Activated T-cell treated with anti-CD3 and anti-CD28 coated beads, Interleukin-2, amount 50 U/mL, for 4 hours (primary cell): ENCODE results near the gene PEAR1. TPM values are rescaled to one million over a fixed set of nuclear protein-coding genes. Genes with fewer than 3 reads are reported as not detected.

Experiments used
- ATAC-seq, 2 donors: fragments of 200-7000 bp; cut with Tn5 transposase; one replicate each; pipeline ENCODE4 v1.10.0; 2021
- DNase-seq: peaks from one replicate; pipeline ENCODE4 v3.0.0-alpha.2; 2020
- H3K27me3 Mint-ChIP-seq: one replicate; pipeline ENCODE4 v1.8.0; 2021; ENCODE audit warnings: low read depth, mixed read lengths
- H3K36me3 Mint-ChIP-seq: one replicate; pipeline ENCODE4 v1.8.0; 2022; ENCODE audit warnings: mixed read lengths; ENCODE audit not compliant: insufficient read depth
- H3K4me1 Mint-ChIP-seq: one replicate; pipeline ENCODE4 v1.8.0; 2021; ENCODE audit warnings: low read depth, mixed read lengths
- H3K4me3 Mint-ChIP-seq: one replicate; pipeline ENCODE4 v1.8.0; 2021; ENCODE audit warnings: mild to moderate bottlenecking, moderate library complexity, mixed read lengths
- H3K9me3 Mint-ChIP-seq: one replicate; pipeline ENCODE4 v1.8.0; 2021; ENCODE audit warnings: mixed read lengths
- total RNA-seq, 3 donors: library from RNA; stranded (reverse); gene quantifications; one replicate each; pipeline ENCODE4 v1.2.1, GENCODE V29; 2021

PEAR1 gene
- total RNA-seq, 3 donors from 2014 or later: 0.05 TPM; not detected in 2

DNA sequence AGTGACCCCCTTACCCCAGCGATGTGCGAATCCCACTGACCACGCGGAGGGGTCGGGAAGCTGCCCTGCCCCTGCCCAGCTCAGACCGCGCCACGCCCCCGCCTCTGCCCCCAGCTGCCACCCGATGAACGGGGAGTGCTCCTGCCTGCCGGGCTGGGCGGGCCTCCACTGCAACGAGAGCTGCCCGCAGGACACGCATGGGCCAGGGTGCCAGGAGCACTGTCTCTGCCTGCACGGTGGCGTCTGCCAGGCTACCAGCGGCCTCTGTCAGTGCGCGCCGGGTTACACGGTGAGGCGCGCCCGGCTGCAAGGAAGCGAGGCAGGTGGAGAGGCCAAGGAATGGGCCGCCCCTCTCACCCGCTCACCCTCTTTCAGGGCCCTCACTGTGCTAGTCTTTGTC is 15.0 kb downstream of the PEAR1 start:
- Mint-ChIP-seq H3K9me3 (no peaks in the 10 kb centered on the region), H3K4me3 (no peak overlapping the region), H3K4me1 (no peaks in the 10 kb centered on the region), H3K27me3 (peaks cover 16% of the 10 kb centered on the region), H3K36me3 (no peaks in the 10 kb centered on the region)
- ATAC-seq (no peak), DNase-seq (no peak)

DNA sequence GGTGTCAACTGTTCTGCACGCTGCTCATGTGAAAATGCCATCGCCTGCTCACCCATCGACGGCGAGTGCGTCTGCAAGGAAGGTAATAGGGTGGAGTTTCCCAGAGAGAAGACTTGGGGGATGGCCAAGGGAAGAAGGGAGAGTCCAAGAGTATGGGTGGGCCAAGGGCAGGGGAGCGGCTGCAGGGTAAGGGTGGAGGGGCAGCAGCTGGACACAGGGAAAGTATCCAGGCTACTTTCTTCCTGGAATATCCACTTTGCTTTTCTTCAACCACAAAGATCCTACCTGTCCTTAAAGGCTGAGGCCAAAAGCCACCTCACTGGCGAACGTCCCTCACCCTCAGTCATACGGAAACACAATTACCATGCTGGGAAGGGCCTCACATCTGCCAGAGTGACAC is 15.4 kb downstream of the PEAR1 start:
- Mint-ChIP-seq H3K27me3 (peaks cover 19% of the 10 kb centered on the region), H3K9me3 (no peaks in the 10 kb centered on the region), H3K4me1 (no peaks in the 10 kb centered on the region), H3K36me3 (no peaks in the 10 kb centered on the region), H3K4me3 (no peak overlapping the region)
- ATAC-seq (no peak), DNase-seq (no peak)

DNA sequence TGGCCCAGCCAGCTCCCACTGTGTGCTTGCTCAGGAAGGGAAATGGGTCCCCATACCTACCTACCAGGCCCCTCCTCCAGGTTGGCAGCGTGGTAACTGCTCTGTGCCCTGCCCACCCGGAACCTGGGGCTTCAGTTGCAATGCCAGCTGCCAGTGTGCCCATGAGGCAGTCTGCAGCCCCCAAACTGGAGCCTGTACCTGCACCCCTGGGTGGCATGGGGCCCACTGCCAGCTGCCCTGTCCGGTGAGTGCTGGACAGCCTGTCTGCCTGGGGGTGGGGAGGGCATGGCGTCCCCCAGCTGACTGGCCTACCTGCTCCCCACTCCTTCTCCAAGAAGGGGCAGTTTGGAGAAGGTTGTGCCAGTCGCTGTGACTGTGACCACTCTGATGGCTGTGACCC is 16.2 kb downstream of the PEAR1 start:
- no peak overlapping the region for H3K4me3 Mint-ChIP-seq
- DNase-seq (no peak), ATAC-seq (no peak)
- no peaks in the 10 kb centered on the region for H3K4me1 Mint-ChIP-seq
- peaks cover 22% of the 10 kb centered on the region for H3K27me3 Mint-ChIP-seq
- no peaks in the 10 kb centered on the region for H3K36me3 Mint-ChIP-seq
- H3K9me3 Mint-ChIP-seq: no peaks in the 10 kb centered on the region

DNA sequence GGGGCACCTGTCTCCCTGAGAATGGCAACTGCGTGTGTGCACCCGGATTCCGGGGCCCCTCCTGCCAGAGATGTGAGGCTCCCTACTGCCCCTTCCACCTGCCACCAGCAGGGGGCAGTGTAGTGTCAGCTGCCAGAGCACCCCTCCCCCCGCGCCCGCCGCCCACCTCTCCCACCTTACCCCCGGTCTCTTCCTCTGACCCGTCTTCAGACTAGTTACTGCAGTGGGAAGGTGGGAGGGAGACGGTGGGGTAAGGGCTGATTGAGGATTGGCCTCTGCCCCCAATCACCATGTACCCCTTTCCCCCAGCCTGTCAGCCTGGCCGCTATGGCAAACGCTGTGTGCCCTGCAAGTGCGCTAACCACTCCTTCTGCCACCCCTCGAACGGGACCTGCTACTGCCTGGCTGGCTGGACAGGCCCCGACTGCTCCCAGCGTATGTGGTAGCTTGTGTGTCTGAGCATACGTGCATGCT is 16.8 kb downstream of the PEAR1 start:
- ATAC-seq (peak; percentile 54 to 69), DNase-seq (peak; percentile 51)
- no peak overlapping the region for H3K4me3 Mint-ChIP-seq
- no peaks in the 10 kb centered on the region for H3K36me3 Mint-ChIP-seq
- no peaks in the 10 kb centered on the region for H3K9me3 Mint-ChIP-seq
- no peaks in the 10 kb centered on the region for H3K4me1 Mint-ChIP-seq
- peaks cover 27% of the 10 kb centered on the region for H3K27me3 Mint-ChIP-seq

DNA sequence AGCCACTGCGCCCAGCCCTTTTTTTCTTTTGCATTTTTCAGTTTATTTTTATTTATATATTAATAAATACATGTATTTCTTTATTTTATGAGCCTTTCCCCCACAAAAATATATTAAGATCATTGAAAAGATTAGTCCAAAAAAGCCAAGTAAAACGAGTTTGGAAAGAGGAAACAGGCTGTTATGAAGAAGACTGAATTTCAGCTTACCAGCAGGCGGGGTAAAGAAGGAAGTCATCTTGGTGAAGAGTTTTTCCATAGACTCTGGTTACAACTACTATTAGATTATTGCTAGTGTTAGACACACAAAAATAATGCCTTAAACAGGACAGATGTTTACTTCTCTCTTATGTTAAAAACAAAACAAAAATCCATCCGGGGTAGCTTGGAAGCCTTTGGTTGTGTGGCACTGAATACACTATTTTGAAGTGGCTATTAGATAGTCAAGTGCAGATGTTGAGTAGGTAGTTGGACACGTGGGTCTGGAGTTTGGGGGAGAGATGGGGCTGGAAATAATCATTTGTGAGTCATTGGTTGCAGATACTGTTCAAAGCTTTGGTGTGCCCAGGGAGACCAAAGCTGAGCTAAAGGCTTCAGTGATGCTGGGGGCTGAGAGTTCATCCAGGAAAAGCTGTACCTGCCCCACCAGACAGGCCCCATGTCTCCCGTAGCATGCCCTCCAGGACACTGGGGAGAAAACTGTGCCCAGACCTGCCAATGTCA is 18.2 kb downstream of the PEAR1 start:
- H3K36me3 Mint-ChIP-seq: no peaks in the 10 kb centered on the region
- peaks cover 34% of the 10 kb centered on the region for H3K27me3 Mint-ChIP-seq
- no peak overlapping the region for H3K4me3 Mint-ChIP-seq
- DNase-seq (no peak), ATAC-seq (no peak)
- H3K4me1 Mint-ChIP-seq: no peaks in the 10 kb centered on the region
- H3K9me3 Mint-ChIP-seq: no peaks in the 10 kb centered on the region

DNA sequence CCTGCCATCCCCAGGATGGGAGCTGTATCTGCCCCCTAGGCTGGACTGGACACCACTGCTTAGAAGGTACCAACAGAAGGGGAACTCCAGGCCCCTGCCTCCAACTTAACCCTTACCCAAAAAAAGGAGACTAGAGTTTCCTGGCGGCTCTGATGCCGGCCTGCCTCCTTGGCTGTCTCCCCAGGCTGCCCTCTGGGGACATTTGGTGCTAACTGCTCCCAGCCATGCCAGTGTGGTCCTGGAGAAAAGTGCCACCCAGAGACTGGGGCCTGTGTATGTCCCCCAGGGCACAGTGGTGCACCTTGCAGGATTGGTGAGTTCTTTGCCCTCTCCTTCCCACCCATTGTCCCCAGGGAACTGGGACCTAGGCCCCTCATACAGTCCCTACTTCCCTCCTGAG is 18.8 kb downstream of the PEAR1 start:
- no peaks in the 10 kb centered on the region for H3K4me1 Mint-ChIP-seq
- no peak overlapping the region for H3K4me3 Mint-ChIP-seq
- no peak for DNase-seq
- H3K36me3 Mint-ChIP-seq: no peaks in the 10 kb centered on the region
- no peak for ATAC-seq
- peaks cover 36% of the 10 kb centered on the region for H3K27me3 Mint-ChIP-seq
- H3K9me3 Mint-ChIP-seq: no peaks in the 10 kb centered on the region

DNA sequence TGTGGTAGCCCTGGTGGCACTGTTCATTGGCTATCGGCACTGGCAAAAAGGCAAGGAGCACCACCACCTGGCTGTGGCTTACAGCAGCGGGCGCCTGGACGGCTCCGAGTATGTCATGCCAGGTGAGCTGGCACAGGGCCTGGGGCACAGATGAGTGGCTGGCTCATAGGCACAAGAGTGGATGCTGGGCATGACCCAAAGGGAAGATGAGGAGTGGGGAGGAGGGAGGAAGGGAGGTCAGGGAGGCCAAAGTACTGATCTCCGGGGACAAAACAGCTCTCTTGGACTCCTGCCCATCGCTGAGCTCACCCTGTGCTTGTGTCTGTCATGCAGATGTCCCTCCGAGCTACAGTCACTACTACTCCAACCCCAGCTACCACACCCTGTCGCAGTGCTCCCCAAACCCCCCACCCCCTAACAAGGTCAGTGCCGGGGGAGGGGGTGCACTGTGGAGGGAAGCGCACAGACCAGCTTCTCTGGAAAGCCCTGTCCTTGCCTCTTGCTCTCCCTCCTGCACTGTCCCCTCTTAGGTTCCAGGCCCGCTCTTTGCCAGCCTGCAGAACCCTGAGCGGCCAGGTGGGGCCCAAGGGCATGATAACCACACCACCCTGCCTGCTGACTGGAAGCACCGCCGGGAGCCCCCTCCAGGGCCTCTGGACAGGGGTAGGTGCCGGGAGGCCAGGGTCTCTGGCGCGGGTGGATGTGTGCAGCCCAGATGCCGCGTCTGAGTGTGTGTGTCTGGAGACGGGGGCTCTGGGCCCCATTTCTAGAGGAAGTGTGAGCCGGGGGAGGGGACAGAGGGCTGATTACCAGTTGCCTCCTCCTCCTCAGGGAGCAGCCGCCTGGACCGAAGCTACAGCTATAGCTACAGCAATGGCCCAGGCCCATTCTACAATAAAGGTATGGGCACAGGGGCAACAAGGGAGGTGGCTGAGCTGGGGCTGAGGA is 19.6 kb downstream of the PEAR1 start:
- DNase-seq (no peak), ATAC-seq (no peak)
- H3K27me3 Mint-ChIP-seq: peaks cover 42% of the 10 kb centered on the region
- no peaks in the 10 kb centered on the region for H3K9me3 Mint-ChIP-seq
- no peak overlapping the region for H3K4me3 Mint-ChIP-seq
- H3K36me3 Mint-ChIP-seq: no peaks in the 10 kb centered on the region
- H3K4me1 Mint-ChIP-seq: no peaks in the 10 kb centered on the region

DNA sequence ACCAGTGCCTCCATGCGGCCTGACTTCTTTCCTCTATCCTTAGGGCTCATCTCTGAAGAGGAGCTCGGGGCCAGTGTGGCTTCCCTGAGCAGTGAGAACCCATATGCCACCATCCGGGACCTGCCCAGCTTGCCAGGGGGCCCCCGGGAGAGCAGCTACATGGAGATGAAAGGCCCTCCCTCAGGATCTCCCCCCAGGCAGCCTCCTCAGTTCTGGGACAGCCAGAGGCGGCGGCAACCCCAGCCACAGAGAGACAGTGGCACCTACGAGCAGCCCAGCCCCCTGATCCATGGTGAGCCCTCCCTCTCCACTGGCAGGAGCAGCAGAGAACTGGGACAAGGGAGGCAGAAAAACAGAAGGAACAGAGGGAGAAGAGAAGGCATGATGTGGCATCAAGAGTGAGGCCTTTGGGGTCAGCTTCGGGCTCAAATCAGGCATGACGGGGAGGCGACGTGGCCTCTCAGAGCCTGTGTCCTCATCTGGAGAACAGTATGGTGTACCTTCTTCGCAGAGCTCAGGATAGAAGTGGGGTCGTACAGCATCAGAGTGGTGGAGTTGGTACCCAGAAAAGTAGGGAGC is 20.4 kb downstream of the PEAR1 start:
- DNase-seq (no peak), ATAC-seq (no peak)
- H3K36me3 Mint-ChIP-seq: no peaks in the 10 kb centered on the region
- H3K4me1 Mint-ChIP-seq: no peaks in the 10 kb centered on the region
- no peak overlapping the region for H3K4me3 Mint-ChIP-seq
- H3K27me3 Mint-ChIP-seq: peaks cover 44% of the 10 kb centered on the region
- no peaks in the 10 kb centered on the region for H3K9me3 Mint-ChIP-seq

DNA sequence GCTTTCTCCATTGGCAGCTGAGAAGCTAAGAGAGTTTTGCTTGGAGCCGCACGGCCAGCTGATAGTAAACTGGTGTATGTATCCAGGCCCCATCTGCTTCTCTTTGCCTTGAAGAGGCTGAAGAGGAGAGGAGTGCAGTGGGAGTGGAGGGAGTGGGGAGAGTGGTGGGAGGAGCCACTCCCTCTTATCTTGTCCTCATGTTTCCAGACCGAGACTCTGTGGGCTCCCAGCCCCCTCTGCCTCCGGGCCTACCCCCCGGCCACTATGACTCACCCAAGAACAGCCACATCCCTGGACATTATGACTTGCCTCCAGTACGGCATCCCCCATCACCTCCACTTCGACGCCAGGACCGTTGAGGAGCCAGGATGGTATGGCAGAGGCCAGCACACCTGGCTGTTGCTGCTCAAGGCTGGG is 20.9 kb downstream of the PEAR1 start:
- peaks cover 50% of the 10 kb centered on the region for H3K27me3 Mint-ChIP-seq
- H3K4me3 Mint-ChIP-seq: no peak overlapping the region
- DNase-seq (no peak), ATAC-seq (no peak)
- H3K36me3 Mint-ChIP-seq: no peaks in the 10 kb centered on the region
- no peaks in the 10 kb centered on the region for H3K9me3 Mint-ChIP-seq
- H3K4me1 Mint-ChIP-seq: no peaks in the 10 kb centered on the region

DNA sequence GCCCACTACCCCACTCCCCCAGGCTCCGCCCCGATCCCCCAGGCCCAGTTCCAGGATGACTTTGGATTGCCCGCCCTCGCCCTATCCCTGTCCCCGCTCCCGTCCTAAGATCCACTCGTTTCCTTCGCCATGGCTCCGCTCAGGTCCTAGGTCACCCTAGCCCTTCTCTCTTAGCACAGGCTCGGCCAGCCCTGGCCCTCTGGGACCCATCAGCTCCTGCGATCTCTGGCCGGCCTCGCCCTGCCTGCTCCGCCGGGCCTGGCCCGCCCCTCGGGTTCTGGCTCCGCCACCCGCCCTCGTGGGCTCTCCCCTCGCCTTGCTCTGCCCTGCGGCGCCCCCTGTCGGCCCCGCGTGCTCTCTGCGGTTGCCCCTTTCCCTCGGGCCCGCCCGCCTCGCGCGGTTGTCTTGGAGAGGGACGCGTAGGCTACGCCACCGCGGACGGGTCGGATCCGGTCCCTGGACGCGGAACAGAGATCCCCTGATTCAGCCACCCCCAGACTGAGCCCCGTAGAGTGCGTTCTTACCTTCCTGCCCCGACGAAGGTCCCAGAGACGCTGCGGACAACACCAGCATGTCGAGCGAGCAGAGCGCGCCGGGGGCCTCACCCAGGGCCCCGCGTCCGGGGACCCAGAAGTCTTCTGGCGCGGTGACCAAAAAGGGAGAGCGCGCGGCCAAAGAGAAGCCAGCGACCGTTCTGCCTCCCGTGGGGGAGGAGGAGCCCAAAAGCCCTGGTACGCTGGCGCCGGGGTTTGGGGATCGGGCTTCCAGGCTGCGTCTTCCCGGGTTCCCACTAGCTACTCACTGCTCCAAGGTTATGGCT is 26.9 kb downstream of the PEAR1 start, which contains the start of gene LRRC71:
LRRC71 (plus strand) TSS at position 400 of the 820 bp plus-strand sequence; CDS start at position 572, 172 bp downstream.
- H3K27me3 Mint-ChIP-seq: peaks cover 85% of the 10 kb centered on the region
- no peaks in the 10 kb centered on the region for H3K36me3 Mint-ChIP-seq
- no peak within 1 kb of the TSS for H3K4me3 Mint-ChIP-seq
- DNase-seq (peak; percentile 57), ATAC-seq (peak; percentile 89 to 90)
- H3K9me3 Mint-ChIP-seq: no peaks in the 10 kb centered on the region
- H3K4me1 Mint-ChIP-seq: peaks cover 7% of the 10 kb centered on the region

DNA sequence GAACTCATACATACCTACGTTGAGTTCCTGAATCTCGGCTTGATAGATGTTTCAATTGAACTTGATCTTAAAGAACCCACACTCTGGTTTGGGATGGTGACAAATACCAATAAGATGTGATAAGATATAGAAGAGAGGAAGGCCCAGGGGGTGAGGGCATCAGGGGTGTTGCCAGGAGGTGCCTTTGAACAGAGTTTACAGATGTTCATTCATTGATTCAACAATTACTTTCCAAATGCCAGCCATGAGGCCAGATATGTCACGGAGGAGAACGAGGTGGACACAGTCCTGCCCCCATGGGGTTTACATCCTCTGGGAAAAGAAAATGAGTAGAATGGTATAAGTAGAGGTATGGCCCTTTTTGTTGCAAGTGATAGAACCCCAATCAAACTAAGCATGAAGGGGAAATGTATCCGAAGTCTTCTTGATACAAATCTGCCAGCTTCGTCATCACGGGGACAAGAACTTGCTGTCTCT is 27.6 kb downstream of the PEAR1 start:
- Mint-ChIP-seq H3K36me3 (no peaks in the 10 kb centered on the region), H3K4me3 (no peak overlapping the region), H3K27me3 (peaks cover 86% of the 10 kb centered on the region), H3K4me1 (peaks cover 9% of the 10 kb centered on the region), H3K9me3 (no peaks in the 10 kb centered on the region)
- DNase-seq (no peak), ATAC-seq (no peak)

DNA sequence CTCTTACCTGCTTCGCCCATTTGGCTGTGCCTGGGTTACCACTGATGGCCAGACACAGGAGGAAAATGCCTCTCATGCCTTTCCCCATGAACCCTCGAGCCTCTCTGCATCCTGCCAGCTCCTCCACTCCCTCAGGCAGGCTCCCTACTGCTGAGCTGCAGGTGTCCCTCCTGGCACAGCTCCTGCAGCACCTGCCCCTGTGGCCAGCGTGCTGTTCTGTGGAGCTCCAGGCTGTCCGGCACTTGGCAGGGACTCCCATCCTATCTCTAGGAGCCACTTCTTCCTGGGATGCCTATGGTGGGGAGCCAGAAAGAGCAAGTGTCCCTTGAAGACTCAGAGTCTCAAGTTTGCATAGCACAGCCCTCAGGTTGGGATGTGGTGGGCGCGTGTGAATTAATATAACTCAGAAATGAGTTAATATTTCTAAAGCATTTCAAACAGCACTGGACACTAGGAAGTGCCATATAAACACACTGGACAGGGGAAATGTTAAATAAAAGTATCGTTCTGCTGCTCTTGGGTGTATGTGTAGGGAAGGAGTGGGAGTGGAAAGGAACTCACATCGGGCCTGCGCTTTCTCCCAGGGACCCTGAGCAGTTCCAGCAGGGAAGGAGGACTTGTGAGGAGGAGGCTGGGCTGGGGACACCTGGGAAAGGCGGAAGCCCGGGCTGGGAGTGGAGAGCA is 29.6 kb downstream of the PEAR1 start:
- no peaks in the 10 kb centered on the region for H3K36me3 Mint-ChIP-seq
- ATAC-seq (no peak), DNase-seq (no peak)
- H3K4me1 Mint-ChIP-seq: peaks cover 18% of the 10 kb centered on the region
- H3K4me3 Mint-ChIP-seq: peak overlapping the region; percentile 46
- no peaks in the 10 kb centered on the region for H3K9me3 Mint-ChIP-seq
- peaks cover 89% of the 10 kb centered on the region for H3K27me3 Mint-ChIP-seq
